WTC11 (cell line): Measurements from ENCODE around the gene TMEM14A.

ENCODE experiments used
- GTF2I ChIP-seq: fragments of 250-450 bp; sonication (Bioruptor Pico); conservative IDR thresholded peaks from 2 replicates; pipeline ENCODE4 v1.4.0; 2021; ENCODE audit warnings: mild to moderate bottlenecking
- MYBL2 ChIP-seq: sonication (generic); formaldehyde crosslinking; IDR thresholded peaks from 2 replicates; pipeline ENCODE4 v1.8.1; 2023; ENCODE audit warnings: mild to moderate bottlenecking, moderate library complexity, missing genetic modification reagents
- TF ChIP-seq, protein P1 (sequence below): sonication (generic); formaldehyde crosslinking; IDR thresholded peaks from 2 replicates; pipeline ENCODE4 v1.8.0; 2023; ENCODE audit warnings: missing genetic modification reagents, mild to moderate bottlenecking, borderline replicate concordance

GRCh38 chr6:52641826-52642225 lies 29.1 kb upstream of the TMEM14A start:
- TF ChIP-seq, protein P1, sequence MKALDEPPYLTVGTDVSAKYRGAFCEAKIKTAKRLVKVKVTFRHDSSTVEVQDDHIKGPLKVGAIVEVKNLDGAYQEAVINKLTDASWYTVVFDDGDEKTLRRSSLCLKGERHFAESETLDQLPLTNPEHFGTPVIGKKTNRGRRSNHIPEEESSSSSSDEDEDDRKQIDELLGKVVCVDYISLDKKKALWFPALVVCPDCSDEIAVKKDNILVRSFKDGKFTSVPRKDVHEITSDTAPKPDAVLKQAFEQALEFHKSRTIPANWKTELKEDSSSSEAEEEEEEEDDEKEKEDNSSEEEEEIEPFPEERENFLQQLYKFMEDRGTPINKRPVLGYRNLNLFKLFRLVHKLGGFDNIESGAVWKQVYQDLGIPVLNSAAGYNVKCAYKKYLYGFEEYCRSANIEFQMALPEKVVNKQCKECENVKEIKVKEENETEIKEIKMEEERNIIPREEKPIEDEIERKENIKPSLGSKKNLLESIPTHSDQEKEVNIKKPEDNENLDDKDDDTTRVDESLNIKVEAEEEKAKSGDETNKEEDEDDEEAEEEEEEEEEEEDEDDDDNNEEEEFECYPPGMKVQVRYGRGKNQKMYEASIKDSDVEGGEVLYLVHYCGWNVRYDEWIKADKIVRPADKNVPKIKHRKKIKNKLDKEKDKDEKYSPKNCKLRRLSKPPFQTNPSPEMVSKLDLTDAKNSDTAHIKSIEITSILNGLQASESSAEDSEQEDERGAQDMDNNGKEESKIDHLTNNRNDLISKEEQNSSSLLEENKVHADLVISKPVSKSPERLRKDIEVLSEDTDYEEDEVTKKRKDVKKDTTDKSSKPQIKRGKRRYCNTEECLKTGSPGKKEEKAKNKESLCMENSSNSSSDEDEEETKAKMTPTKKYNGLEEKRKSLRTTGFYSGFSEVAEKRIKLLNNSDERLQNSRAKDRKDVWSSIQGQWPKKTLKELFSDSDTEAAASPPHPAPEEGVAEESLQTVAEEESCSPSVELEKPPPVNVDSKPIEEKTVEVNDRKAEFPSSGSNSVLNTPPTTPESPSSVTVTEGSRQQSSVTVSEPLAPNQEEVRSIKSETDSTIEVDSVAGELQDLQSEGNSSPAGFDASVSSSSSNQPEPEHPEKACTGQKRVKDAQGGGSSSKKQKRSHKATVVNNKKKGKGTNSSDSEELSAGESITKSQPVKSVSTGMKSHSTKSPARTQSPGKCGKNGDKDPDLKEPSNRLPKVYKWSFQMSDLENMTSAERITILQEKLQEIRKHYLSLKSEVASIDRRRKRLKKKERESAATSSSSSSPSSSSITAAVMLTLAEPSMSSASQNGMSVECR (CRISPR knock-in tag) = no peak
- TF ChIP-seq GTF2I (no peak), MYBL2 (CRISPR knock-in tag) (no peak)
